Liver (tissue), 9 donors: ENCODE results near the gene TSPAN17. TPM values are rescaled to one million over a fixed set of nuclear protein-coding genes. Genes with fewer than 3 reads are reported as not detected.

Source experiments
- DNase-seq: peaks from one replicate; pipeline ENCODE4 v3.0.0-alpha.2; 2017; ENCODE audit warnings: low spot score
- H3K27ac ChIP-seq, 2 donors: one replicate each; pipeline ENCODE4 v1.7.0; 2013; ENCODE audit warnings: inconsistent platforms in 2 of 2, low read length in 2 of 2, control low read depth in 1 of 2, low read depth in 1 of 2, mild to moderate bottlenecking in 1 of 2
- H3K27me3 ChIP-seq, 4 donors: one replicate each; pipeline versions ENCODE4 v1.6.1 to v1.7.0; 2013; ENCODE audit warnings: low read length in 3 of 4, inconsistent platforms in 1 of 4, mild to moderate bottlenecking in 1 of 4, moderate library complexity in 1 of 4; ENCODE audit not compliant: control insufficient read depth in 4 of 4, insufficient read depth in 4 of 4
- H3K36me3 ChIP-seq, 4 donors: one replicate each; pipeline versions ENCODE4 v1.6.1 to v1.7.0; 2013; ENCODE audit warnings: low read length in 3 of 4, mild to moderate bottlenecking in 3 of 4, low read depth in 1 of 4, moderate library complexity in 1 of 4; ENCODE audit not compliant: control insufficient read depth in 4 of 4, insufficient read depth in 3 of 4
- H3K4me1 ChIP-seq, 4 donors: one replicate each; pipeline versions ENCODE4 v1.6.1 to v1.7.0; 2013; ENCODE audit warnings: low read length in 3 of 4, mild to moderate bottlenecking in 3 of 4, moderate library complexity in 1 of 4; ENCODE audit not compliant: control insufficient read depth in 4 of 4, insufficient read depth in 4 of 4
- H3K4me3 ChIP-seq, 3 donors: one replicate each; pipeline versions ENCODE4 v1.6.1 to v1.7.0; 2013; ENCODE audit warnings: low read length in 3 of 3, control low read depth in 1 of 3, low read depth in 1 of 3, mild to moderate bottlenecking in 1 of 3
- H3K9ac ChIP-seq, 2 donors: one replicate each; pipeline ENCODE4 v1.7.0; 2013; ENCODE audit warnings: low read length in 2 of 2, mild to moderate bottlenecking in 2 of 2, moderate library complexity in 2 of 2, control low read depth in 1 of 2, low read depth in 1 of 2
- H3K9me3 ChIP-seq, 4 donors: one replicate each; pipeline versions ENCODE4 v1.6.1 to v1.7.0; 2013; ENCODE audit warnings: low read length in 3 of 4; ENCODE audit not compliant: control insufficient read depth in 4 of 4
- ATF3 ChIP-seq: IDR thresholded peaks from 2 replicates; pipeline ENCODE4 v1.6.1; 2016; ENCODE audit warnings: antibody characterized with exemption
- CTCF ChIP-seq: fragments of 150-350 bp; IDR thresholded peaks from 2 replicates; pipeline ENCODE4 v1.5.1; 2017; ENCODE audit warnings: improper control_type of control experiment, low read depth, low read length; ENCODE audit not compliant: missing input control
- EGR1 ChIP-seq, 2 donors: IDR thresholded peaks; 2 replicates each; pipeline ENCODE4 v1.6.1; 2016 to 2018; ENCODE audit warnings: antibody characterized with exemption in 2 of 2, low read depth in 2 of 2
- FOXA1 ChIP-seq: IDR thresholded peaks from 2 replicates; pipeline ENCODE4 v1.6.1; 2016; ENCODE audit warnings: antibody characterized with exemption
- FOXA2 ChIP-seq: IDR thresholded peaks from 2 replicates; pipeline ENCODE4 v1.6.1; 2016; ENCODE audit warnings: antibody characterized with exemption
- GABPA ChIP-seq, 2 donors: IDR thresholded peaks in 1 of 2; conservative IDR thresholded peaks in 1 of 2; 2 replicates each; pipeline ENCODE4 v1.6.1; 2016; ENCODE audit warnings: antibody characterized with exemption in 2 of 2, mild to moderate bottlenecking in 1 of 2, moderate library complexity in 1 of 2
- HNF4A ChIP-seq, 2 donors: conservative IDR thresholded peaks; 2 replicates each; pipeline ENCODE4 v1.6.1; 2016; ENCODE audit warnings: antibody characterized with exemption in 2 of 2, mild to moderate bottlenecking in 2 of 2
- HNF4G ChIP-seq: IDR thresholded peaks from 2 replicates; pipeline ENCODE4 v1.6.1; 2016; ENCODE audit warnings: antibody characterized with exemption
- JUND ChIP-seq, 2 donors: IDR thresholded peaks; 2 replicates each; pipeline ENCODE4 v1.6.1; 2016; ENCODE audit warnings: antibody characterized with exemption in 2 of 2
- MAX ChIP-seq: IDR thresholded peaks from 2 replicates; pipeline ENCODE4 v1.6.1; 2016; ENCODE audit warnings: antibody characterized with exemption
- NR2F2 ChIP-seq: IDR thresholded peaks from 2 replicates; pipeline ENCODE4 v1.6.1; 2016; ENCODE audit warnings: antibody characterized with exemption
- RAD21 ChIP-seq, 2 donors: IDR thresholded peaks; 2 replicates each; pipeline ENCODE4 v1.6.1; 2016; ENCODE audit warnings: antibody characterized with exemption in 2 of 2, mild to moderate bottlenecking in 2 of 2
- REST ChIP-seq: IDR thresholded peaks from 2 replicates; pipeline ENCODE4 v1.6.1; 2016; ENCODE audit warnings: antibody characterized with exemption, mild to moderate bottlenecking
- RXRA ChIP-seq, 2 donors: IDR thresholded peaks; 2 replicates each; pipeline ENCODE4 v1.6.1; 2017 to 2018; ENCODE audit warnings: antibody characterized with exemption in 2 of 2, mild to moderate bottlenecking in 1 of 2
- SP1 ChIP-seq: IDR thresholded peaks from 2 replicates; pipeline ENCODE4 v1.6.1; 2018; ENCODE audit warnings: antibody characterized with exemption, mild to moderate bottlenecking
- TAF1 ChIP-seq: conservative IDR thresholded peaks from 2 replicates; pipeline ENCODE4 v1.6.1; 2016; ENCODE audit warnings: antibody characterized with exemption, mild to moderate bottlenecking
- YY1 ChIP-seq: IDR thresholded peaks from 2 replicates; pipeline ENCODE4 v1.6.1; 2016; ENCODE audit warnings: antibody characterized with exemption, mild to moderate bottlenecking
- WGBS: extraction: QIAGEN DNeasy Blood & Tissue Kit; methylation state at CpG from one replicate; pipeline ENCODE4 v1.1.7; 2013; 5-methylcytosine and 5-hydroxymethylcytosine counted together
- polyA plus RNA-seq, 2 donors: library from polyadenylated mRNA; stranded (reverse) in 1 of 2; unstranded in 1 of 2; fragments of 200-250 nt in 1 of 2; fragments of >200 nt in 1 of 2; fragmentation: Nextera tagmentation in 1 of 2; extraction: Ambion mirVana in 1 of 2; gene quantifications; one replicate each; pipeline versions ENCODE4 v1.2.1 to v1.2.3, GENCODE V29; 2013 to 2015
- total RNA-seq, 2 donors: library from RNA; depleted of rRNA; stranded (reverse); fragments of >200 nt; gene quantifications; one replicate each; pipeline ENCODE4 v1.2.3, GENCODE V29; 2014
- TF ChIP-seq, protein P1 (sequence below): IDR thresholded peaks from 2 replicates; pipeline ENCODE4 v1.6.1; 2016; ENCODE audit warnings: antibody characterized with exemption
- donor health status: healthy.
- donor health status: healthy.
- donor health status: healthy.
- donor health status: healthy.
- donor health status: healthy.

TSPAN17 gene
- total and polyA plus RNA-seq, 4 donors, result 5.7 to 43.4 (median 16.2) TPM

GRCh38 chr5:176673651-176674583 lies 26.6 kb downstream of the TSPAN17 start:
- H3K4me3 ChIP-seq, result no peak overlapping the region
- no peaks in the 10 kb centered on the region for H3K9me3 ChIP-seq
- TF ChIP-seq HNF4G, result no peak
- TF ChIP-seq GABPA (IDR thresholded peaks at IDR 0.05 in 1 of 2, conservative IDR thresholded peaks at IDR 0.05 in 1 of 2), result no peak
- TF ChIP-seq RAD21 (IDR thresholded peaks at IDR 0.05), result no peak
- TF ChIP-seq RXRA (IDR thresholded peaks at IDR 0.05), result no peak
- TF ChIP-seq HNF4A (conservative IDR thresholded peaks at IDR 0.05), result no peak
- TF ChIP-seq, protein P1, sequence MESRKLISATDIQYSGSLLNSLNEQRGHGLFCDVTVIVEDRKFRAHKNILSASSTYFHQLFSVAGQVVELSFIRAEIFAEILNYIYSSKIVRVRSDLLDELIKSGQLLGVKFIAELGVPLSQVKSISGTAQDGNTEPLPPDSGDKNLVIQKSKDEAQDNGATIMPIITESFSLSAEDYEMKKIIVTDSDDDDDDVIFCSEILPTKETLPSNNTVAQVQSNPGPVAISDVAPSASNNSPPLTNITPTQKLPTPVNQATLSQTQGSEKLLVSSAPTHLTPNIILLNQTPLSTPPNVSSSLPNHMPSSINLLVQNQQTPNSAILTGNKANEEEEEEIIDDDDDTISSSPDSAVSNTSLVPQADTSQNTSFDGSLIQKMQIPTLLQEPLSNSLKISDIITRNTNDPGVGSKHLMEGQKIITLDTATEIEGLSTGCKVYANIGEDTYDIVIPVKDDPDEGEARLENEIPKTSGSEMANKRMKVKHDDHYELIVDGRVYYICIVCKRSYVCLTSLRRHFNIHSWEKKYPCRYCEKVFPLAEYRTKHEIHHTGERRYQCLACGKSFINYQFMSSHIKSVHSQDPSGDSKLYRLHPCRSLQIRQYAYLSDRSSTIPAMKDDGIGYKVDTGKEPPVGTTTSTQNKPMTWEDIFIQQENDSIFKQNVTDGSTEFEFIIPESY, result no peak
- TF ChIP-seq REST, result no peak
- no peak for TF ChIP-seq CTCF
- no peak for TF ChIP-seq EGR1 (IDR thresholded peaks at IDR 0.05; ENCODE audit: low read depth in 2 of 2)
- TF ChIP-seq NR2F2, result no peak
- no peak for TF ChIP-seq SP1
- no peak for TF ChIP-seq YY1
- no peak for TF ChIP-seq JUND (IDR thresholded peaks at IDR 0.05)
- TF ChIP-seq MAX, result no peak
- no peak for TF ChIP-seq FOXA1
- TF ChIP-seq ATF3, result no peak
- no peak for TF ChIP-seq FOXA2
- no peak for TF ChIP-seq TAF1
- H3K27ac ChIP-seq, result no peak overlapping the region
- H3K27me3 ChIP-seq, result no peaks in the 10 kb centered on the region
- H3K36me3 ChIP-seq, result no peaks in the 10 kb centered on the region
- no peak for DNase-seq
- 88% methylated on average over 18 of the region's 18 CpGs for WGBS
- H3K9ac ChIP-seq, result no peak overlapping the region
- H3K4me1 ChIP-seq, result no peaks in the 10 kb centered on the region
